WTC11 (cell line): ENCODE measurements around the gene PRR30. TPM values are rescaled to one million over a fixed set of nuclear protein-coding genes. Genes with fewer than 3 reads are reported as not detected.

Source experiments
- ATAC-seq: fragments of 200-7000 bp; cut with Tn5 transposase; 2 replicates; pipeline ENCODE4 v1.10.0; 2021; ENCODE audit warnings: mild to moderate bottlenecking, moderate library complexity
- CTCF ChIA-PET: fragments of 300-600 bp; sonication (Branson Sonifier 250); formaldehyde crosslinking; loops from one replicate; lab custom pipeline; 2021; ENCODE audit warnings: antibody characterized with exemption; lab: Charles Lee
- POLR2A ChIA-PET: fragments of 350-600 bp; sonication (Branson Sonifier 250); formaldehyde crosslinking; loops from one replicate; lab custom pipeline; 2021; ENCODE audit warnings: antibody characterized with exemption; lab: Charles Lee
- DNase-seq: peaks from one replicate; pipeline ENCODE4 v3.0.0; 2021; ENCODE audit warnings: low spot score
- H3K27ac Mint-ChIP-seq: 2 replicates; pipeline ENCODE4 v1.8.0; 2021; ENCODE audit warnings: mixed read lengths
- H3K27me3 Mint-ChIP-seq: 2 replicates; pipeline ENCODE4 v1.8.0; 2021; ENCODE audit warnings: low read depth, mild to moderate bottlenecking, moderate library complexity, mixed read lengths
- H3K36me3 Mint-ChIP-seq: 2 replicates; pipeline ENCODE4 v1.8.0; 2021; ENCODE audit warnings: mixed read lengths
- H3K4me1 Mint-ChIP-seq: 2 replicates; pipeline ENCODE4 v1.8.0; 2022; ENCODE audit warnings: mixed read lengths
- H3K4me3 Mint-ChIP-seq: 2 replicates; pipeline ENCODE4 v1.8.0; 2021; ENCODE audit warnings: mild to moderate bottlenecking, moderate library complexity, mixed read lengths
- H3K9me3 Mint-ChIP-seq: 2 replicates; pipeline ENCODE4 v1.8.0; 2021; ENCODE audit warnings: mixed read lengths
- NR2C2 ChIP-seq: sonication (generic); formaldehyde crosslinking; IDR thresholded peaks from 2 replicates; pipeline ENCODE4 v1.8.0; 2022; ENCODE audit warnings: mild to moderate bottlenecking, missing genetic modification reagents
- SP1 ChIP-seq: sonication (generic); formaldehyde crosslinking; conservative IDR thresholded peaks from 2 replicates; pipeline ENCODE4 v1.8.1; 2022; ENCODE audit warnings: missing genetic modification reagents
- TCF7 ChIP-seq: sonication (generic); formaldehyde crosslinking; IDR thresholded peaks from 2 replicates; pipeline ENCODE4 v1.8.0; 2022; ENCODE audit warnings: mild to moderate bottlenecking, low read depth, missing genetic modification reagents, moderate library complexity
- TEAD4 ChIP-seq: sonication (generic); formaldehyde crosslinking; IDR thresholded peaks from 2 replicates; pipeline ENCODE4 v1.8.0; 2022; ENCODE audit warnings: mild to moderate bottlenecking, missing genetic modification reagents
- ZNF396 ChIP-seq: fragments of 250-450 bp; sonication (Bioruptor Pico); IDR thresholded peaks from 2 replicates; pipeline ENCODE4 v1.8.0; 2021; ENCODE audit warnings: mild to moderate bottlenecking, moderate library complexity, borderline replicate concordance
- total RNA-seq: library from RNA; stranded (reverse); gene quantifications from 3 replicates; pipeline ENCODE4 v1.2.3, GENCODE V29; 2021
- TF ChIP-seq, protein P1 (sequence below): sonication (generic); formaldehyde crosslinking; IDR thresholded peaks from 2 replicates; pipeline ENCODE4 v1.8.1; 2023; ENCODE audit warnings: mild to moderate bottlenecking, missing genetic modification reagents
- TF ChIP-seq, protein P2 (sequence below): fragments of 250-450 bp; sonication (Bioruptor Pico); IDR thresholded peaks from 2 replicates; pipeline ENCODE4 v1.9.0; 2021; ENCODE audit warnings: mild to moderate bottlenecking
- TF ChIP-seq, protein P3 (sequence below): fragments of 250-450 bp; sonication (Bioruptor Pico); conservative IDR thresholded peaks from 2 replicates; pipeline ENCODE4 v1.9.0; 2021; ENCODE audit warnings: mild to moderate bottlenecking
- TF ChIP-seq, protein P4 (sequence below): sonication (generic); formaldehyde crosslinking; IDR thresholded peaks from 2 replicates; pipeline ENCODE4 v1.8.1; 2022; ENCODE audit warnings: mild to moderate bottlenecking, moderate library complexity, missing genetic modification reagents
- TF ChIP-seq, protein P5 (sequence below): sonication (generic); formaldehyde crosslinking; IDR thresholded peaks from 2 replicates; pipeline ENCODE4 v1.8.1; 2022; ENCODE audit warnings: missing genetic modification reagents, borderline replicate concordance
- TF ChIP-seq, protein P6 (sequence below): sonication (generic); formaldehyde crosslinking; IDR thresholded peaks from 2 replicates; pipeline ENCODE4 v1.8.0; 2023; ENCODE audit warnings: missing genetic modification reagents, mild to moderate bottlenecking, borderline replicate concordance

The PRR30 gene
- total RNA-seq, 1 experiment from 2014 or later = not detected

DNA sequence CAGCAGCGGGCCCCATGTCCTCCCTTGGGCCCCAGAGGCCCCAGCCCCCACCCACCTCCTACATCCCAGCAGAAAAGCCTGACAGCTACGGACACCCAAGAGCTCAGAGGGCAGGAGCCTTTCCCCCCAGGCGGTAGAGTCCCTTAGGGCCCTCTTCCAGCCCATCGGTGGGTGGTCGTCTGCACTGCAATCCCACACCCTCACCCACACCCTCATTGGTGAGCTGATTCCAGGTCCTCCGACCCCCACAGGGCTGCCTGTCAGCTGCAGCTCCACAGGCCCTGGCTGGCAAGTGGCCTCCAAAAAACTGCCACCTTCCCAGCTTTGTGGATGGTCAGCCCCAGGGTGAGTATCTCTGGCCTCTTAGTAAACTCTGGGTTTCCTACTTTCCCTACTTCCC, 20.1 kb upstream of the PRR30 start:
- ATAC-seq (no peak), DNase-seq (no peak)
- CTCF ChIA-PET = interaction anchor here (0.8 to 6.6 kb wide), 4 partner anchors 11 to 73 kb away, joined by 3 to 43 read pairs (median 12); partner anchors contain the start of genes KHK and PREB
- TF ChIP-seq, protein P1, sequence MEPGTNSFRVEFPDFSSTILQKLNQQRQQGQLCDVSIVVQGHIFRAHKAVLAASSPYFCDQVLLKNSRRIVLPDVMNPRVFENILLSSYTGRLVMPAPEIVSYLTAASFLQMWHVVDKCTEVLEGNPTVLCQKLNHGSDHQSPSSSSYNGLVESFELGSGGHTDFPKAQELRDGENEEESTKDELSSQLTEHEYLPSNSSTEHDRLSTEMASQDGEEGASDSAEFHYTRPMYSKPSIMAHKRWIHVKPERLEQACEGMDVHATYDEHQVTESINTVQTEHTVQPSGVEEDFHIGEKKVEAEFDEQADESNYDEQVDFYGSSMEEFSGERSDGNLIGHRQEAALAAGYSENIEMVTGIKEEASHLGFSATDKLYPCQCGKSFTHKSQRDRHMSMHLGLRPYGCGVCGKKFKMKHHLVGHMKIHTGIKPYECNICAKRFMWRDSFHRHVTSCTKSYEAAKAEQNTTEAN (CRISPR knock-in tag) = no peak
- TF ChIP-seq, protein P2, sequence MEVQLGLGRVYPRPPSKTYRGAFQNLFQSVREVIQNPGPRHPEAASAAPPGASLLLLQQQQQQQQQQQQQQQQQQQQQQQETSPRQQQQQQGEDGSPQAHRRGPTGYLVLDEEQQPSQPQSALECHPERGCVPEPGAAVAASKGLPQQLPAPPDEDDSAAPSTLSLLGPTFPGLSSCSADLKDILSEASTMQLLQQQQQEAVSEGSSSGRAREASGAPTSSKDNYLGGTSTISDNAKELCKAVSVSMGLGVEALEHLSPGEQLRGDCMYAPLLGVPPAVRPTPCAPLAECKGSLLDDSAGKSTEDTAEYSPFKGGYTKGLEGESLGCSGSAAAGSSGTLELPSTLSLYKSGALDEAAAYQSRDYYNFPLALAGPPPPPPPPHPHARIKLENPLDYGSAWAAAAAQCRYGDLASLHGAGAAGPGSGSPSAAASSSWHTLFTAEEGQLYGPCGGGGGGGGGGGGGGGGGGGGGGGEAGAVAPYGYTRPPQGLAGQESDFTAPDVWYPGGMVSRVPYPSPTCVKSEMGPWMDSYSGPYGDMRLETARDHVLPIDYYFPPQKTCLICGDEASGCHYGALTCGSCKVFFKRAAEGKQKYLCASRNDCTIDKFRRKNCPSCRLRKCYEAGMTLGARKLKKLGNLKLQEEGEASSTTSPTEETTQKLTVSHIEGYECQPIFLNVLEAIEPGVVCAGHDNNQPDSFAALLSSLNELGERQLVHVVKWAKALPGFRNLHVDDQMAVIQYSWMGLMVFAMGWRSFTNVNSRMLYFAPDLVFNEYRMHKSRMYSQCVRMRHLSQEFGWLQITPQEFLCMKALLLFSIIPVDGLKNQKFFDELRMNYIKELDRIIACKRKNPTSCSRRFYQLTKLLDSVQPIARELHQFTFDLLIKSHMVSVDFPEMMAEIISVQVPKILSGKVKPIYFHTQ (CRISPR knock-in tag) = no peak
- TF ChIP-seq, protein P3, sequence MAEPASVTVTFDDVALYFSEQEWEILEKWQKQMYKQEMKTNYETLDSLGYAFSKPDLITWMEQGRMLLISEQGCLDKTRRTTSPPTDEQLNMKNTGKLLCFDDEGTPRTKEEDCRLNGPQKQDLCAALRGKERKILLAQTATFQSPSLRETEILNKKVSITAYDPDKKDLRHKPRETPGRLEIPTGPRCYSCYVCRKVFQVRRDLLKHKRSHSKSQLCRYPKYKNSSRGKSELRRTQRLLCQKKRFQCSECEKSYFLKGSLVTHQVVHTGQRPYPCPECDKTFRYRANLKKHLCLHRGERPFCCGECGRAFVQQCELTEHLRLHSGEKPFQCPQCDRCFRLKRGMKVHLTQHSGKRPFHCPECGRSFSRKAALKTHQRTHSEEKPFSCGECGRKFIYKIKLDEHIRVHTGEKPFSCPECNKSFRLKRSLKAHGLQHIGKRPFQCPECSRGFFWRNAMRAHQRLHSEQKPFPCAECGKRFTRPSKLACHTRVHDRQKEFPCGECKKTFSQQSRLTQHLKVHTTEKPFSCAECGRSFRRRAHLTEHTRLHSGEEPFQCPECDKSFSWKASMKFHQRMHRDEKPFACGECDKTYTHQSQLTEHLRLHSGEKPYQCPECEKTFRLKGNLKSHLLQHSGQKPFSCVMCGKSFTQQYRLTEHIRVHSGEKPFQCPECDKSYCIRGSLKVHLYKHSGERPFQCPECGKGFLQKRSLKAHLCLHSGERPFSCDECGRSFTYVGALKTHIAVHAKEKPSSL = no peak
- TF ChIP-seq TCF7 (CRISPR knock-in tag) = no peak
- TF ChIP-seq NR2C2 (CRISPR knock-in tag) = no peak
- no peak for TF ChIP-seq ZNF396 (CRISPR knock-in tag)
- TF ChIP-seq, protein P4, sequence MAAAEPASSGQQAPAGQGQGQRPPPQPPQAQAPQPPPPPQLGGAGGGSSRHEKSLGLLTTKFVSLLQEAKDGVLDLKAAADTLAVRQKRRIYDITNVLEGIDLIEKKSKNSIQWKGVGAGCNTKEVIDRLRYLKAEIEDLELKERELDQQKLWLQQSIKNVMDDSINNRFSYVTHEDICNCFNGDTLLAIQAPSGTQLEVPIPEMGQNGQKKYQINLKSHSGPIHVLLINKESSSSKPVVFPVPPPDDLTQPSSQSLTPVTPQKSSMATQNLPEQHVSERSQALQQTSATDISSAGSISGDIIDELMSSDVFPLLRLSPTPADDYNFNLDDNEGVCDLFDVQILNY = no peak
- TF ChIP-seq SP1 (CRISPR knock-in tag) = no peak
- TF ChIP-seq, protein P5, sequence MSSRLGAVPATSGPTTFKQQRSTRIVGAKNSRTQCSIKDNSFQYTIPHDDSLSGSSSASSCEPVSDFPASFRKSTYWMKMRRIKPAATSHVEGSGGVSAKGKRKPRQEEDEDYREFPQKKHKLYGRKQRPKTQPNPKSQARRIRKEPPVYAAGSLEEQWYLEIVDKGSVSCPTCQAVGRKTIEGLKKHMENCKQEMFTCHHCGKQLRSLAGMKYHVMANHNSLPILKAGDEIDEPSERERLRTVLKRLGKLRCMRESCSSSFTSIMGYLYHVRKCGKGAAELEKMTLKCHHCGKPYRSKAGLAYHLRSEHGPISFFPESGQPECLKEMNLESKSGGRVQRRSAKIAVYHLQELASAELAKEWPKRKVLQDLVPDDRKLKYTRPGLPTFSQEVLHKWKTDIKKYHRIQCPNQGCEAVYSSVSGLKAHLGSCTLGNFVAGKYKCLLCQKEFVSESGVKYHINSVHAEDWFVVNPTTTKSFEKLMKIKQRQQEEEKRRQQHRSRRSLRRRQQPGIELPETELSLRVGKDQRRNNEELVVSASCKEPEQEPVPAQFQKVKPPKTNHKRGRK = no peak
- no peak for TF ChIP-seq TEAD4 (CRISPR knock-in tag)
- TF ChIP-seq, protein P6, sequence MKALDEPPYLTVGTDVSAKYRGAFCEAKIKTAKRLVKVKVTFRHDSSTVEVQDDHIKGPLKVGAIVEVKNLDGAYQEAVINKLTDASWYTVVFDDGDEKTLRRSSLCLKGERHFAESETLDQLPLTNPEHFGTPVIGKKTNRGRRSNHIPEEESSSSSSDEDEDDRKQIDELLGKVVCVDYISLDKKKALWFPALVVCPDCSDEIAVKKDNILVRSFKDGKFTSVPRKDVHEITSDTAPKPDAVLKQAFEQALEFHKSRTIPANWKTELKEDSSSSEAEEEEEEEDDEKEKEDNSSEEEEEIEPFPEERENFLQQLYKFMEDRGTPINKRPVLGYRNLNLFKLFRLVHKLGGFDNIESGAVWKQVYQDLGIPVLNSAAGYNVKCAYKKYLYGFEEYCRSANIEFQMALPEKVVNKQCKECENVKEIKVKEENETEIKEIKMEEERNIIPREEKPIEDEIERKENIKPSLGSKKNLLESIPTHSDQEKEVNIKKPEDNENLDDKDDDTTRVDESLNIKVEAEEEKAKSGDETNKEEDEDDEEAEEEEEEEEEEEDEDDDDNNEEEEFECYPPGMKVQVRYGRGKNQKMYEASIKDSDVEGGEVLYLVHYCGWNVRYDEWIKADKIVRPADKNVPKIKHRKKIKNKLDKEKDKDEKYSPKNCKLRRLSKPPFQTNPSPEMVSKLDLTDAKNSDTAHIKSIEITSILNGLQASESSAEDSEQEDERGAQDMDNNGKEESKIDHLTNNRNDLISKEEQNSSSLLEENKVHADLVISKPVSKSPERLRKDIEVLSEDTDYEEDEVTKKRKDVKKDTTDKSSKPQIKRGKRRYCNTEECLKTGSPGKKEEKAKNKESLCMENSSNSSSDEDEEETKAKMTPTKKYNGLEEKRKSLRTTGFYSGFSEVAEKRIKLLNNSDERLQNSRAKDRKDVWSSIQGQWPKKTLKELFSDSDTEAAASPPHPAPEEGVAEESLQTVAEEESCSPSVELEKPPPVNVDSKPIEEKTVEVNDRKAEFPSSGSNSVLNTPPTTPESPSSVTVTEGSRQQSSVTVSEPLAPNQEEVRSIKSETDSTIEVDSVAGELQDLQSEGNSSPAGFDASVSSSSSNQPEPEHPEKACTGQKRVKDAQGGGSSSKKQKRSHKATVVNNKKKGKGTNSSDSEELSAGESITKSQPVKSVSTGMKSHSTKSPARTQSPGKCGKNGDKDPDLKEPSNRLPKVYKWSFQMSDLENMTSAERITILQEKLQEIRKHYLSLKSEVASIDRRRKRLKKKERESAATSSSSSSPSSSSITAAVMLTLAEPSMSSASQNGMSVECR = no peak
- no peaks in the 10 kb centered on the region for H3K9me3 Mint-ChIP-seq
- peaks cover 3% of the 10 kb centered on the region for H3K4me1 Mint-ChIP-seq
- no peaks in the 10 kb centered on the region for H3K36me3 Mint-ChIP-seq
- no peak overlapping the region for H3K27ac Mint-ChIP-seq
- POLR2A ChIA-PET = interaction anchor here (1.0 kb wide), 1 partner anchor 25 kb away, joined by 6 read pairs; the partner anchor contains the start of gene PREB
- H3K27me3 Mint-ChIP-seq = no peaks in the 10 kb centered on the region
- no peak overlapping the region for H3K4me3 Mint-ChIP-seq
